ENCODE data around the gene TOM1L2.
"Not testable (repeated sequence)": the region's sequence is repeated elsewhere in the genome, so short reads cannot be mapped to it uniquely, and the experiment has no call there.

TOM1L2 gene
- total RNA-seq, result 7.3 to 38.1 (median 19.0) reads per million in 17 experiments

- DNase-seq, result peak; percentile 99 to 100 (median 100)
Observed at GRCh38 chr17:17972126-17972951, at the start of gene TOM1L2, which contains the start of gene DRC3. TSS of gene TOM1L2 (minus strand) at chr17:17972400. CDS start at chr17:17972313, 87 bp downstream. TSS of gene DRC3 (plus strand) at chr17:17972862. CDS start at chr17:17977599, 4,737 bp downstream.

GRCh38 chr17:18021372-18021771, 49.2 kb upstream of the TOM1L2 start:
- no peak for DNase-seq

- DNase-seq, result no peak
Observed at GRCh38 chr17:18020971-18021370, 48.8 kb upstream of the TOM1L2 start.

- DNase-seq, result no peak
Observed at GRCh38 chr17:18019838-18020154, 47.6 kb upstream of the TOM1L2 start.

GRCh38 chr17:18018411-18018921, 46.3 kb upstream of the TOM1L2 start:
- no peak for DNase-seq

GRCh38 chr17:18017958-18018357, 45.8 kb upstream of the TOM1L2 start:
- DNase-seq, result no peak

GRCh38 chr17:18016426-18016825, 44.2 kb upstream of the TOM1L2 start:
- DNase-seq, result no peak

GRCh38 chr17:18015593-18015992, 43.4 kb upstream of the TOM1L2 start:
- DNase-seq, result no peak

- no peak for DNase-seq
Observed at GRCh38 chr17:18014006-18014405, 41.8 kb upstream of the TOM1L2 start.

- no peak for DNase-seq
Observed at GRCh38 chr17:18011286-18011685, 39.1 kb upstream of the TOM1L2 start.

GRCh38 chr17:18009609-18010420, 37.6 kb upstream of the TOM1L2 start:
- no peak for DNase-seq

GRCh38 chr17:18008496-18009268, 36.5 kb upstream of the TOM1L2 start:
- DNase-seq, result no peak

- DNase-seq, result no peak
Observed at GRCh38 chr17:18006495-18007239, 34.5 kb upstream of the TOM1L2 start.

- no peak for DNase-seq
Observed at GRCh38 chr17:18005496-18005895, 33.3 kb upstream of the TOM1L2 start.

GRCh38 chr17:18004884-18005305, 32.7 kb upstream of the TOM1L2 start:
- DNase-seq, result no peak

- no peak for DNase-seq
Observed at GRCh38 chr17:18004345-18004744, 32.1 kb upstream of the TOM1L2 start.

GRCh38 chr17:18002171-18002570, 30.0 kb upstream of the TOM1L2 start:
- DNase-seq, result no peak

GRCh38 chr17:18000030-18000408, 27.8 kb upstream of the TOM1L2 start:
- no peak for DNase-seq

- DNase-seq, result peak in 3 of 4 experiments; percentile 10 to 13 (median 10)
Observed at GRCh38 chr17:17999364-18000029, 27.3 kb upstream of the TOM1L2 start.

GRCh38 chr17:17998934-17999333, 26.7 kb upstream of the TOM1L2 start:
- DNase-seq, result no peak

- not testable (repeated sequence) for DNase-seq
Observed at GRCh38 chr17:17995887-17996286, 23.7 kb upstream of the TOM1L2 start.
